GM19438 (cell line): ENCODE results near the gene MRPS5.

Experiments used
- ATAC-seq: cut with Tn5 transposase; IDR thresholded peaks from one replicate; pipeline ENCODE4 v1.9.1; 2021; ENCODE audit warnings: low read depth; ENCODE audit not compliant: unreplicated experiment

MRPS5 gene

DNA sequence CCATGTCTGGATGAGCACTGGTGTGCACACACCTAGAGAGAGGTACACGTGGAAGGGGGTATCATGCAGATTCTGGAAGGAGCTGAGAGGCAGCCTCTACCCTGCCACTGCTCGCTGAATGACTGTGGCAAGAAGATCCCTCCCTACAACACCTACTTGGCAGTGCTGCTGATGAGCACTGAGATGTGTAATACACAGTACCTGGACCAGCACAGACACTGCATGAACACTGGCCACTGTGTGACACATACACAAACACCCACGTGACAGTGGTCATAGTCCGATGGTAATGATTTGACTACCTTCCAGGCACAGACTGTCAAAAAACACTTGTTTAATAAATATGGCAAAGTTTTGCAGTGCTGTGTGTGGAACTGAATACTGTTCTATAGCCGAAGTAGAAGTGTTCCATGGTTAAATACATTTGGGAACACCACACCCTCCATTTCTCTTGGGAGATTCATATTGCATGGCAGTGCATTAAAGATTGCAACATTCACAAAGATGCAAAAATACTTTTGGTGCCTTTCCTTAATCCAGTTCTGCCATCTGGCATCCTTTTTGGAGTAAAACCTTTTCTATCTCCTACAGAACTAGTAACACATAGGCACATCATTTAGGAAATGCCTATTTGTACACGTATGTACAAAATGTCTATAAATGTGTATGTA lies 29.6 kb downstream of the MRPS5 start:
- ATAC-seq: no peak

GRCh38 chr2:95087379-95087778 lies 34.2 kb downstream of the MRPS5 start:
- no peak for ATAC-seq

- ATAC-seq: no peak
Observed at GRCh38 chr2:95086017-95086416, 35.6 kb downstream of the MRPS5 start.

DNA sequence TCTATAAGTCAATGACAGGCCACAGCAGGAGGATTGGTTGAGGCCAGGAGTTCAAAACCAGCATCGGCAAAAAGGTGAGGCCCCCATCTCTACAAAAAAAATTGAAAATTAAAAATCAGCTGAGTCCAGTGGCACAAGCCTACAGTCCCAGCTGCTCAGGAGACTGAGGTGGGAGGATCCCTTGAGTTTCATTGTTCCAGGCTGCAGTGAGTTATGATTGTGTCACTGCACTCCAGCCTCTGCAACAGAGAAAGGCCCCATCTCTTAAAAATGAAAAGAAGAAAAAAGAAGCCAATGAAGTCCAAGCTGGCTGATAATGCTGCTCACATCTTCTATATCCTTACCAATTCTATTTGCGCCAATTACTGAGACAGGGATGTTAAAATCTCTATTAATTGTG lies 39.1 kb downstream of the MRPS5 start:
- ATAC-seq: no peak

- no peak for ATAC-seq
Observed at GRCh38 chr2:95079199-95079683, 42.4 kb downstream of the MRPS5 start.

DNA sequence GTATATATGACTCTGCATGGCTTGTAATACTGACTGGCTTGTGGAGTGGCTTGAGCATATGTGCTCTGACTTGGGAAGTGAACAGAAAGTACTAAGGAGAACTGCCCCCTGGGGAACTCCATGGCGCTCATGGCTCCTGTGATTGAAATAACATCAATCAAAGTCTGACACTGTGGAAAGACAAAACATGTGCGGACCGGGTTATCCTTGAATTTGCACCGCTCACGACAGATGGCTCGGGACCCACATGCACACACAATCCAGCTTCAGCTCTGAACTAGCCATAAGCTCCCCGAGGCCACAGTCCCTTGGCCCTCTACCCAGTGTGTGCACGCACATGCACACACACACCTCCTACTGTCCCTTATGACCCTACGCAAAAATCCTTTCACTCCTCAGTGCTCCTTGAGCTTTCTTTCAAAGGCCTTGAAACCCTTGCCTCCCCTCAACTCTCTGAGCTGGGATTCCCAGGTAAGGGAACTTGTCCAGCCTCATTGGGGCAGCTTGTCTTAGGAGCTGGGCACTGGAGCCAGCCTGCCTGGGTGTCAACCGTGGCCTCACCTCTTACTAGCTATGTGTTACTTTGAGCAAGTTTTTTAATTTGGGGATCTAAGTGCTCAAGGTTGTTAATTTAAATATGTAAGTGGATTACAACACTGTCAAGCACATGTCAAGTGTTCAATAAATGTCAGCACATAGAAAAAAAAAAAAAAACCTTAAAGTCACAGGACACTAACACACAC lies 43.6 kb downstream of the MRPS5 start:
- ATAC-seq: no peak

DNA sequence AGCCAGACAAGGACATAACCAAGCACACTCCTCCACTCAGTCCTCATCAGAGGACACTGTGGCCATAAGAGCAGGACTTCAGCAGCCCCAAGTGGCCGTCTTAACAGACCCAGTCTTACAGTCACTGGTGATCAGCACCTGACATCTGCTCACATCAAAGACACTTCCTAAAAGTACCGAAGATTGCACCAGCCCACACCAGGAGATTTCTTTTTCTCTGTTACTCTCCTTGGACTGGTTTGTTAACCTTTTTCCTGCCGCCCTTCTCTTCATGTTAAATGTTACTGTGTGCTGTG lies 44.1 kb downstream of the MRPS5 start:
- no peak for ATAC-seq

DNA sequence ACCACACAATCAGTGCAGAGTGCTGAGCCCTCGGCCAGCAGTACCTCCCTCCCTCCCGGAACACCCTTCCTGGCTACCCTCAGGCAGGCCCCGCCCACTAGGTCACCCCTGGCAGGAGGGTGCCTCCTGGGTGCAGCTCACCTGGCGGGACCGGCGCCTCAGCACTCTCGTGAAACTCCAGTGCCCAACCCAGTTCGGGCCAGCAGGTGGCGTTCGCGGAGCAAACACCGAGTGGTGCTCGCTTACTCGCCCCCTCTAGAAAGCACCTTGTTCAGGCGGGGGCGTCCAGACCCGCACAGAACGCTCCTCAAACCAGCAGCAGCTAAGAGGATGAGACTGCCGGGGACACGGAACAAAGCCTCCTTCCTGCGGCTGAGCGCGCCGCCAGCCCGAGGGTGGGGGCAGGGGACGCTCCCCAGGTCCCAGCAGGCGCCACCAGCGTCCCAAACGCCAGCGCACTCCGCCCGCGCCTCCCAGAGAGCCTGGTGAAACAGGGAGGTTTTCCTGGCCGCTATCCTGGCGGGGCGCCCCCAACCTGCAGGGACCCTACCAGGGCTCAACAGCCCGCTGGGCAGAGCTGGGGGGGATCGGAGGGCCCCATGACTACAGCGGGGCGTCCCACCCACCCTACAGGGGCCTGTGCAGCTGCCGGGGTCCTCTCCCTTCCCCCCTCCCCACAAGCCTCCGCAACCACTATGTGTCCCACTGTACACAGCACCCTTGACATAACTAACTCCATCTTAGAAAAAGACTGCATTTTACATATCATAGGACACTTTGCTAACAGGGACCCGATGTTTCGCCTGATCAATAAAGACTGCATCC lies 44.7 kb downstream of the MRPS5 start:
- peak; percentile 77 for ATAC-seq

DNA sequence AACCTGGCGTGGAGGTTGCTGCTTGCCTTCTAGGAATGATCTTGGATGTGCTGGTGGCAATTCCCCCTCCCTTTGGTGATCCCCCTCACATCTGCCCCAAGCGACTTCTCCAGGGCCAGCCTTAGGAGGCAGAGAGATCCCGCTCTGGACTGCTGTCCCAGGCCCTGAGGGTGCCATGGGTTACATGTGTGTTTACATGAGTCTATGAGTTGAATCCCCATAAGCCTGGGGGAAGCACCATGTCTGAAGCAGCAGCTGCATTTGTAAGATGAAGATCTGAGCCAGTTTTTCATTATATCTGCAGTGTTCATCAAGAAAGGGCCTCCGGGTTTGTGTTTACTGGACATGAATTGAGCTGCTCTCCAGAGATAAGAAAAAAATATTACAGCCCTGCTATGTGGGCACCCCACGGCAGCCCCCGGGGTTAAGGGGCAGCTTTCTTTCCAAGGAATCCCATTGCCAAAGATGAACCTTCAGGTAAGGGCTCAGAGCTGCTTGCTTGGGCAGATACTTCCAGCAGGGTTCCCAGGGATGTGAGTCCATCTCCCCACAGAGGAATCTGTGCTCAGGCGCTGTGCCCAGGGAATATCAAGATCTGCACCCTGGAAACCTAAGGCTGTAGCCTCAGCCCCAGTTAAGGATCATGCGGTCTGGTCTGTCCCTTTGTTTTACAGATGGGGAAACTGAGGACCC lies 46.0 kb downstream of the MRPS5 start:
- no peak for ATAC-seq

DNA sequence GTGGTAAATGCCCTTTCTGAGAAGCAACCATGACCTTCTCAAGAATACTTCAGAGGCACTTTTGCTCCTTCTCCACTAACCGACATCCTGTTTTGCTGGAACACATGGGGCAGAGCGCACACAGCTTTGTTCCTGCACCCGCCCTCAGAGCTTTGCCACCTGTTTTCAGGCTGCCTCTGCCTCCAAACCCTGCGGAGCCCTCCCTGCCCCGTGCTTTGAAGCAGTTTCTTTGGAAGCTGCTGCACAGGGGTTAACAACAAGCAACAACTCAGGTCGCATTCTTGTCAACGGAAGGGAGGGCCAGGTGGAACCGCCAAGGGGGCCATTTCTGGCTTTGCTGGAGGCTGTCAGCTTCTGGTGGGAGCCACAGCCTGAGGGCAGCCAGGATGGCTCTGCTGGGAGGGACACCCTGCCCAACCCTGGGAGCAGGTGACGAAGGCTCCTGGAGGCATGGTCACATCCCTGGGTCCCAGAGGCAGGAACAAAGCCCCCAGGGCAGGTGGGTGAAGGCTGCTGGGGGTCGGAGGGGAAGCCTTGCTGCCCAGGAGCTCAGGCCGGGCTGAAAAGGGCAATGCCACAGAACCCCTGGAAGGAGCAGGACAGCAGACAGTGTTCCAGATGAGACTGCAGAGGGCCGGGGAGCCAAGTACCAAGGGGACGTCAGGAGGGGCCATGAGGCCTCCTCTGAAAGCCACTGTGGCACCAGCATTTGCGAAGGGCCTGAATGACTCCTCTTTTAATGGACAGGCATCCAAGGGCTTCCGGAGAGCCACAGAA lies 46.8 kb downstream of the MRPS5 start:
- no peak for ATAC-seq

- ATAC-seq: no peak
Observed at GRCh38 chr2:95073856-95074662, 47.5 kb downstream of the MRPS5 start.

DNA sequence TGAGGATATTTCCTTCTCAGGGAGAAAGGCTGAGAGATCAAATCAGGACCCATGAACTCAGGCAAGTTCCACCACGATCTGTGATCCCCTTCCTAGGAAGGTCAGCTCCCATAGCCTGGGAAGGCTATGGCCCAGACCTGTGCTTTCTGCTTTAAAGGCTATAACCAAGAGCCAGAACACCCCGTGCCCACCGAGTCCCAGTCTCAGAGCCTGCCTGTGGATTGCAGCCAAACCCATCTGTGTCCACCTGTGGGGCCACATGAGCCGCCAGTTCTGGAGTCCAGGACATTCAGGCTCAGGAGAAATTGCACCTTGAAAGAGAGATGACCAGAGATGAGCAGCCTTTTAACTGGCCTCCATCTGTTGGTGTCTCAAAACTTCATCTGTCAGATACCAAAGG lies 49.2 kb downstream of the MRPS5 start:
- no peak for ATAC-seq

DNA sequence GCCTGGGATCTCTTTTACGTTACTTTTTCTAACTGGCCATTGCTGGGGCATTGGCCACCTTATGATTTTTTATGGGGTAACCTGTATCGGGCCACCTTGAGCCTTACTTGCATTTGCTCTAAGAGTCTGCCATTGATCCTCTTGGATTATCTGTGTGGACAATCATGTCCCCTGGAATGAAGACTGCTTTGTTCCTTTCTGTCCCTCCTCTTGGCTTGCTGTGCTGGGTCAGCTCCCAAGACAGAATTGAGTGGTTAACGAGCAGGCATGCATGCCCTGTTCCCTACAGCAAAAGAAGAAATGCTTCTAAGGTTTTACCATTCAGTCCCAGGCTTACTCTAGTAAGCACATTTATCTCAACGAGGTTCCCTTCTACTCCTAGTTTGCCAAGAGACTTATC lies 49.8 kb downstream of the MRPS5 start:
- no peak for ATAC-seq

DNA sequence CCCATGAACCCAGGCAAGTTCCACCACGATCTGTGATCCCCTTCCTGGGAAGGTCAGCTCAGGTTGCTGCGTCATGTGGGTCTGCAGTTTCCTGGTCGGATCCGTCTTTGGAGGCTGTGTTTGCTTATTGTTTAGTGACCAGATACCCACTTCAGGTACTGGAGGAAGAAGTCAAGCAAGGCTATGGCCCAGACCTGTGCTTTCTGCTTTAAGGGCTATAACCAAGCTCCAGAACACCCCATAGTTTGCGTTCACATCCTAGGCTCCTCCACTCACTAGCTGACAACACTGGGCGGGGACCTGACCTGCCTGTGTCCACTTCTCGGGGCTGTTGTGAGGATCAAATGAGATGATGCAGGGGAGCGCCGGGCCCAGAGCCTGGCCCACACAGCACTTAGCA lies 52.1 kb downstream of the MRPS5 start:
- ATAC-seq: no peak

GRCh38 chr2:95068256-95068655 lies 53.4 kb downstream of the MRPS5 start:
- no peak for ATAC-seq

GRCh38 chr2:95063086-95063958 lies 58.3 kb downstream of the MRPS5 start:
- ATAC-seq: peak; percentile 67

- ATAC-seq: peak; percentile 20
Observed at GRCh38 chr2:95062242-95063085, 59.1 kb downstream of the MRPS5 start.
